Measurements from ENCODE around the gene ZPBP.

Gene ZPBP

GRCh38 chr7:49928787-49929186 lies 164.3 kb downstream of the ZPBP start:
- Mint-ChIP-seq H3K27ac (no peak overlapping the region), H3K27me3 (no peaks in the 10 kb centered on the region), H3K4me1 (no peaks in the 10 kb centered on the region), H3K4me3 (no peak overlapping the region), H3K9me3 (peaks cover 7 to 30% of the 10 kb centered on the region in 2 donors)
- ATAC-seq (no peak), DNase-seq (no peak)

- H3K4me3 Mint-ChIP-seq: no peak overlapping the region
- DNase-seq (no peak), ATAC-seq (no peak)
- no peak overlapping the region for H3K27ac Mint-ChIP-seq
- H3K27me3 Mint-ChIP-seq: no peaks in the 10 kb centered on the region
- peaks cover 7 to 25% of the 10 kb centered on the region in 2 donors for H3K9me3 Mint-ChIP-seq
- H3K4me1 Mint-ChIP-seq: no peaks in the 10 kb centered on the region
These were observed 165.4 kb downstream of the ZPBP start for GRCh38 chr7:49927631-49928030.

- peaks cover 7 to 16% of the 10 kb centered on the region in 2 donors for H3K9me3 Mint-ChIP-seq
- no peaks in the 10 kb centered on the region for H3K4me1 Mint-ChIP-seq
- ATAC-seq (no peak), DNase-seq (no peak)
- H3K27ac Mint-ChIP-seq: no peak overlapping the region
- H3K27me3 Mint-ChIP-seq: no peaks in the 10 kb centered on the region
- H3K4me3 Mint-ChIP-seq: no peak overlapping the region
These were observed 166.3 kb downstream of the ZPBP start for GRCh38 chr7:49926720-49927119.

GRCh38 chr7:49911909-49912308 lies 181.1 kb downstream of the ZPBP start:
- Mint-ChIP-seq H3K9me3 (no peaks in the 10 kb centered on the region), H3K27me3 (no peaks in the 10 kb centered on the region), H3K4me3 (no peak overlapping the region), H3K4me1 (no peaks in the 10 kb centered on the region), H3K27ac (no peak overlapping the region)
- ATAC-seq: no peak
- DNase-seq: no peak

GRCh38 chr7:49894543-49894942 lies 198.5 kb downstream of the ZPBP start:
- Mint-ChIP-seq H3K27ac (no peak overlapping the region), H3K4me1 (no peaks in the 10 kb centered on the region), H3K9me3 (no peaks in the 10 kb centered on the region), H3K4me3 (no peak overlapping the region), H3K27me3 (peaks cover 8% of the 10 kb centered on the region)
- ATAC-seq: no peak
- no peak for DNase-seq

GRCh38 chr7:49893131-49893530 lies 199.9 kb downstream of the ZPBP start:
- no peaks in the 10 kb centered on the region for H3K9me3 Mint-ChIP-seq
- no peak for ATAC-seq
- H3K4me1 Mint-ChIP-seq: no peaks in the 10 kb centered on the region

GRCh38 chr7:49892481-49892880 lies 200.6 kb downstream of the ZPBP start:
- Mint-ChIP-seq H3K4me3 (no peak overlapping the region), H3K4me1 (no peaks in the 10 kb centered on the region), H3K27ac (no peak overlapping the region), H3K27me3 (peaks cover 8% of the 10 kb centered on the region), H3K9me3 (no peaks in the 10 kb centered on the region)
- ATAC-seq: no peak
- DNase-seq: no peak

More at GRCh38 chr7:49893131-49893530, 199.9 kb downstream of the ZPBP start:
- no peak overlapping the region for H3K4me3 Mint-ChIP-seq
- DNase-seq: no peak
- H3K27ac Mint-ChIP-seq: no peak overlapping the region
- peaks cover 8% of the 10 kb centered on the region for H3K27me3 Mint-ChIP-seq
